GM12878 (cell line): ENCODE data around the gene EIF1.

ENCODE experiments used
- ATF3 ChIP-seq: IDR thresholded peaks from 2 replicates; pipeline ENCODE4 v1.6.1; 2011; ENCODE audit warnings: low read depth, mild to moderate bottlenecking, low read length, moderate library complexity, borderline replicate concordance; ENCODE audit errors: extremely low read depth
- CEBPB ChIP-seq, 2 experiments: fragments of 150-350 bp in 1 of 2; IDR thresholded peaks; 2 replicates each; pipeline ENCODE4 v1.6.1; 2012 to 2014; ENCODE audit warnings: low read depth in 2 of 2, low read length in 2 of 2, borderline replicate concordance in 1 of 2, inconsistent platforms in 1 of 2
- CTCF ChIP-seq, 3 experiments: IDR thresholded peaks in 2 of 3; conservative IDR thresholded peaks in 1 of 3; 2 replicates each; pipeline ENCODE4 v1.5.1; 2011; ENCODE audit warnings: low read depth in 3 of 3, low read length in 3 of 3, mild to moderate bottlenecking in 3 of 3, control low read depth in 2 of 3, moderate library complexity in 2 of 3, inconsistent platforms in 1 of 3, mixed read lengths in 1 of 3; ENCODE audit not compliant: control insufficient read depth in 2 of 3, insufficient read depth in 1 of 3; ENCODE audit errors: extremely low read depth in 1 of 3
- EGR1 ChIP-seq, 2 experiments: IDR thresholded peaks; 1 replicate in 1 of 2; 2 replicates in 1 of 2; pipeline ENCODE4 v1.6.1; 2011 to 2012; ENCODE audit warnings: low read depth in 2 of 2, low read length in 2 of 2, borderline replicate concordance in 1 of 2, mild to moderate bottlenecking in 1 of 2, moderate library complexity in 1 of 2
- EP300 ChIP-seq, 2 experiments: fragments of 150-350 bp in 1 of 2; IDR thresholded peaks; 2 replicates each; pipeline ENCODE4 v1.6.1; 2011 to 2012; ENCODE audit warnings: low read depth in 2 of 2, low read length in 2 of 2, borderline replicate concordance in 1 of 2, improper control_type of control experiment in 1 of 2, inconsistent platforms in 1 of 2; ENCODE audit not compliant: control insufficient read depth in 1 of 2
- HDAC2 ChIP-seq: fragments of 200-600 bp; sonication (generic); IDR thresholded peaks from 2 replicates; pipeline ENCODE4 v1.6.1; 2017
- POLR2AphosphoS2 ChIP-seq: IDR thresholded peaks from 2 replicates; pipeline ENCODE4 v1.6.1; 2011; ENCODE audit warnings: low read depth, mild to moderate bottlenecking, low read length, improper control_type of control experiment, moderate library complexity
- SKIL ChIP-seq: fragments of 450-650 bp; IDR thresholded peaks from 2 replicates; pipeline ENCODE4 v1.6.1; 2017; ENCODE audit warnings: mild to moderate bottlenecking, low read depth, inconsistent platforms; ENCODE audit not compliant: poor library complexity, severe bottlenecking
- TARDBP ChIP-seq: IDR thresholded peaks from 2 replicates; pipeline ENCODE4 v1.6.1; 2016; ENCODE audit warnings: borderline replicate concordance

GRCh38 chr17:41642252-41643156 lies 46.2 kb upstream of the EIF1 start:
- TF ChIP-seq EGR1 (IDR thresholded peaks at IDR 0.05; ENCODE audit: borderline replicate concordance in 1 of 2, low read depth in 2 of 2, low read length in 2 of 2): no peak
- TF ChIP-seq CTCF (IDR thresholded peaks at IDR 0.05 in 2 of 3, conservative IDR thresholded peaks at IDR 0.05 in 1 of 3; ENCODE audit: control insufficient read depth in 2 of 3, extremely low read depth in 1 of 3, insufficient read depth in 1 of 3, low read depth in 3 of 3, low read length in 3 of 3): no peak
- no peak for TF ChIP-seq TARDBP
- TF ChIP-seq EP300 (IDR thresholded peaks at IDR 0.05; ENCODE audit: borderline replicate concordance in 1 of 2, control insufficient read depth in 1 of 2, low read depth in 2 of 2, low read length in 2 of 2): no peak
- TF ChIP-seq HDAC2: no peak
- TF ChIP-seq ATF3: no peak
- TF ChIP-seq CEBPB (IDR thresholded peaks at IDR 0.05; ENCODE audit: borderline replicate concordance in 1 of 2, low read depth in 2 of 2, low read length in 2 of 2): no peak
- no peak for TF ChIP-seq POLR2AphosphoS2
- no peak for TF ChIP-seq SKIL
